HG02970 (cell line): Measurements from ENCODE around the gene IFT122.
A peak's percentile ranks its signal among the peaks of the same experiment; 100 is the strongest.
"Not testable (repeated sequence)": the region's sequence is repeated elsewhere in the genome, so short reads cannot be mapped to it uniquely, and the experiment has no call there.

Source experiments
- ATAC-seq: cut with Tn5 transposase; IDR thresholded peaks from one replicate; pipeline ENCODE4 v1.9.1; 2021; ENCODE audit warnings: mild to moderate bottlenecking, moderate library complexity, moderate number of reproducible peaks; ENCODE audit not compliant: unreplicated experiment, low FRiP score

Gene IFT122

GRCh38 chr3:129439817-129440617 is at the start of gene IFT122, which contains the start of gene MBD4:
IFT122 (plus strand) TSS chr3:129440224; CDS start chr3:129440331, 107 bp downstream.
MBD4 (minus strand) TSS chr3:129439948; CDS start chr3:129439833, 115 bp downstream.
- ATAC-seq = peak; percentile 87

GRCh38 chr3:129391583-129391982 is 48.4 kb upstream of the IFT122 start:
- ATAC-seq = not testable (repeated sequence)

- ATAC-seq = not testable (repeated sequence)
These were observed 47.7 kb upstream of the IFT122 start for GRCh38 chr3:129392106-129392887.

GRCh38 chr3:129393271-129393670 is 46.8 kb upstream of the IFT122 start:
- ATAC-seq = no peak

- not testable (repeated sequence) for ATAC-seq
These were observed 46.1 kb upstream of the IFT122 start for GRCh38 chr3:129393760-129394564.

- no peak for ATAC-seq
These were observed 41.2 kb upstream of the IFT122 start for GRCh38 chr3:129398803-129399144.

- ATAC-seq = peak; percentile 77
These were observed 40.7 kb upstream of the IFT122 start for GRCh38 chr3:129399145-129399894.

- peak; percentile 13 for ATAC-seq
These were observed 40.1 kb upstream of the IFT122 start for GRCh38 chr3:129399895-129400357.

- no peak for ATAC-seq
These were observed 37.8 kb upstream of the IFT122 start for GRCh38 chr3:129402210-129402609.

- ATAC-seq = no peak
These were observed 37.4 kb upstream of the IFT122 start for GRCh38 chr3:129402616-129403015.

GRCh38 chr3:129403450-129403849 is 36.6 kb upstream of the IFT122 start:
- ATAC-seq = no peak

- no peak for ATAC-seq
These were observed 35.9 kb upstream of the IFT122 start for GRCh38 chr3:129404130-129404529.

- ATAC-seq = no peak
These were observed 35.4 kb upstream of the IFT122 start for GRCh38 chr3:129404610-129405009.

GRCh38 chr3:129409541-129409940 is 30.5 kb upstream of the IFT122 start:
- ATAC-seq = no peak

GRCh38 chr3:129410971-129411370 is 29.1 kb upstream of the IFT122 start:
- ATAC-seq = no peak

GRCh38 chr3:129412542-129413198 is 27.4 kb upstream of the IFT122 start:
- ATAC-seq = no peak

- not testable (repeated sequence) for ATAC-seq
These were observed 26.8 kb upstream of the IFT122 start for GRCh38 chr3:129413238-129413637.

- ATAC-seq = no peak
These were observed 26.1 kb upstream of the IFT122 start for GRCh38 chr3:129413687-129414506.

- ATAC-seq = no peak
These were observed 24.6 kb upstream of the IFT122 start for GRCh38 chr3:129415378-129415777.
